HepG2 (cell line): ENCODE measurements around the gene POLA1. TPM values are rescaled to one million over a fixed set of nuclear protein-coding genes. Genes with fewer than 3 reads are reported as not detected.

Experiments used
- ATAC-seq: fragments of 200-7000 bp; cut with Tn5 transposase; 3 replicates; pipeline ENCODE4 v1.9.1; 2020; ENCODE audit warnings: mild to moderate bottlenecking, moderate library complexity
- BruUV-seq: library from RNA; stranded (reverse); fragments of 400-500 nt; replicated peaks from 2 replicates; lab custom pipeline; 2021; lab: Mats Ljungman, UMichigan
- CTCF ChIA-PET: fragments of 300-600 bp; formaldehyde crosslinking; extraction: SDS; loops from one replicate; lab custom pipeline; 2021; ENCODE audit warnings: low total read pairs, inconsistent platforms, low intra/inter-chr PET ratio; lab: Yijun Ruan, JAX
- POLR2A ChIA-PET: fragments of 350-600 bp; sonication (Branson Sonifier 250); formaldehyde crosslinking; loops from one replicate; lab custom pipeline; 2020; ENCODE audit warnings: antibody characterized with exemption, inconsistent platforms; lab: Yijun Ruan, JAX
- DNase-seq: peaks from one replicate; pipeline ENCODE4 v3.0.0-alpha.2; 2015; ENCODE audit warnings: low spot score
- FAIRE-seq: peaks from 3 replicates; lab custom pipeline; 2011; peaks lifted over from hg19 to GRCh38; lab: Jason Lieb, UNC
- H2AFZ ChIP-seq: one replicate; pipeline ENCODE4 v1.6.1; 2011; ENCODE audit warnings: low read length, inconsistent platforms
- H3K27ac ChIP-seq: fragments of 300-600 bp; 3 replicates; pipeline ENCODE4 v1.8.0; 2011; ENCODE audit warnings: mixed run types, mild to moderate bottlenecking, mixed read lengths, low read length, inconsistent platforms; ENCODE audit not compliant: insufficient read depth; ENCODE audit errors: extremely low read length
- H3K27me3 ChIP-seq, 2 experiments: fragments of 200-600 bp in 1 of 2; 2 replicates in 1 of 2; 3 replicates in 1 of 2; pipeline versions ENCODE4 v1.6.0 to v1.8.0; 2011; ENCODE audit warnings: low read length in 2 of 2, mild to moderate bottlenecking in 2 of 2, moderate library complexity in 2 of 2, inconsistent platforms in 1 of 2; ENCODE audit not compliant: insufficient read depth in 2 of 2, control insufficient read depth in 1 of 2
- H3K36me3 ChIP-seq, 2 experiments: fragments of 200-600 bp in 1 of 2; replicated peaks in 1 of 2; 2 replicates in 1 of 2; 3 replicates in 1 of 2; pipeline versions ENCODE4 v1.5.1 to v1.8.0; 2011; ENCODE audit warnings: low read length in 2 of 2, inconsistent platforms in 1 of 2; ENCODE audit not compliant: insufficient read depth in 2 of 2, control insufficient read depth in 1 of 2
- H3K4me1 ChIP-seq: 2 replicates; pipeline ENCODE4 v1.5.1; 2012; ENCODE audit warnings: low read length, inconsistent platforms; ENCODE audit not compliant: insufficient read depth
- H3K4me2 ChIP-seq: 2 replicates; pipeline ENCODE4 v1.6.0; 2011; ENCODE audit warnings: low read depth, low read length, inconsistent platforms
- H3K4me3 ChIP-seq, 3 experiments: fragments of 200-600 bp in 1 of 3; sonication (generic), shearing (Covaris generic) in 1 of 3; replicated peaks in 1 of 3; 2 replicates each; pipeline ENCODE4 v1.5.1; 2011 to 2016; ENCODE audit warnings: low read length in 3 of 3, inconsistent platforms in 2 of 3, low read depth in 2 of 3, mild to moderate bottlenecking in 2 of 3, control low read depth in 1 of 3, mixed read lengths in 1 of 3; ENCODE audit not compliant: insufficient read depth in 1 of 3
- H3K79me2 ChIP-seq: one replicate; pipeline ENCODE4 v1.6.1; 2011; ENCODE audit warnings: low read length, inconsistent platforms; ENCODE audit not compliant: insufficient read depth
- H3K9ac ChIP-seq: 2 replicates; pipeline ENCODE4 v1.6.0; 2011; ENCODE audit warnings: mild to moderate bottlenecking, low read depth, low read length, inconsistent platforms; ENCODE audit not compliant: insufficient read depth
- H3K9me3 ChIP-seq: 2 replicates; pipeline ENCODE4 v1.5.1; 2012; ENCODE audit warnings: mild to moderate bottlenecking, low read length
- H4K20me1 ChIP-seq: 2 replicates; pipeline ENCODE4 v1.6.0; 2011; ENCODE audit warnings: inconsistent platforms, mild to moderate bottlenecking, low read length, moderate library complexity; ENCODE audit not compliant: insufficient read depth
- CENPBD1 ChIP-seq: sonication (generic); formaldehyde crosslinking; IDR thresholded peaks from 2 replicates; pipeline ENCODE4 v1.8.0; 2022; ENCODE audit warnings: missing genetic modification reagents, low read depth, mild to moderate bottlenecking, borderline replicate concordance
- DPF2 ChIP-seq: sonication (generic); formaldehyde crosslinking; IDR thresholded peaks from 2 replicates; pipeline ENCODE4 v1.4.0; 2020; ENCODE audit warnings: mild to moderate bottlenecking, low read depth, missing genetic modification reagents, borderline replicate concordance
- IKZF4 ChIP-seq: sonication (generic); formaldehyde crosslinking; IDR thresholded peaks from 2 replicates; pipeline ENCODE4 v1.5.1; 2020; ENCODE audit warnings: borderline replicate concordance, mild to moderate bottlenecking, low read depth, missing genetic modification reagents; ENCODE audit errors: not compliant biosample characterization
- KDM4B ChIP-seq: sonication (generic); formaldehyde crosslinking; IDR thresholded peaks from 2 replicates; pipeline ENCODE4 v1.4.0; 2020; ENCODE audit warnings: missing genetic modification reagents
- KMT2B ChIP-seq: IDR thresholded peaks from 2 replicates; pipeline ENCODE4 v1.6.1; 2016; ENCODE audit warnings: missing genetic modification reagents, missing compliant biosample characterization
- MED8 ChIP-seq: sonication (generic); formaldehyde crosslinking; IDR thresholded peaks from 2 replicates; pipeline ENCODE4 v1.8.1; 2023; ENCODE audit warnings: mild to moderate bottlenecking, missing genetic modification reagents; ENCODE audit not compliant: insufficient replicate concordance
- RORA ChIP-seq: sonication (generic); formaldehyde crosslinking; IDR thresholded peaks from 2 replicates; pipeline ENCODE4 v1.5.0; 2020; ENCODE audit warnings: mild to moderate bottlenecking, missing genetic modification reagents, moderate library complexity
- SRSF9 ChIP-seq: fragments of 200-400 bp; formaldehyde crosslinking; IDR thresholded peaks from 2 replicates; pipeline ENCODE4 v1.6.1; 2018; ENCODE audit warnings: borderline replicate concordance, mild to moderate bottlenecking, low read depth, low read length; ENCODE audit not compliant: insufficient read depth, poor library complexity, severe bottlenecking
- ZNF224 ChIP-seq: sonication (generic); formaldehyde crosslinking; IDR thresholded peaks from 2 replicates; pipeline ENCODE4 v1.5.0; 2020; ENCODE audit warnings: mild to moderate bottlenecking, missing genetic modification reagents
- ZSCAN9 ChIP-seq: IDR thresholded peaks from 2 replicates; pipeline ENCODE4 v1.6.1; 2016; ENCODE audit warnings: borderline replicate concordance
- WGBS: methylation state at CpG from one replicate; pipeline ENCODE4 v1.1.6; 2017; ENCODE audit warnings: low lambda C conversion rate; 5-methylcytosine and 5-hydroxymethylcytosine counted together
- in situ Hi-C: cut with HindIII; loops from 2 replicates; pipeline ENCODE4 v1.10.0; 2017; ENCODE audit warnings: low pct_unique_long_range_greater_than_20kb; ENCODE audit not compliant: extremely low pct_ligation_motif_present
- intact Hi-C: fragments of 100-400 bp; cut with micrococcal nuclease; formaldehyde crosslinking; loops from one replicate; pipeline ENCODE4 v1.10.0; 2022; ENCODE audit not compliant: unreplicated experiment
- polyA plus RNA-seq, 8 experiments: library from polyadenylated mRNA; depleted of rRNA in 3 of 8; stranded (reverse) in 7 of 8; unstranded in 1 of 8; fragments of >200 nt; fragmentation: Illumina TruSeq in 4 of 8; extraction: Trizol in 4 of 8; gene quantifications; 2 replicates each; pipeline versions ENCODE4 v1.2.1 to v1.2.3, GENCODE V29; 2011 to 2016; ENCODE audit warnings: low read depth in 4 of 8, missing spikeins in 1 of 8, mixed read lengths in 1 of 8; ENCODE audit not compliant: insufficient read depth in 1 of 8
- total RNA-seq, 5 experiments: library from RNA; depleted of rRNA; stranded (reverse); fragments of >200 nt; fragmentation: Illumina TruSeq; extraction: Trizol; gene quantifications; 2 replicates each; pipeline ENCODE4 v1.2.3, GENCODE V29; 2016; ENCODE audit warnings: low read depth in 1 of 5

Gene POLA1
- total and polyA plus RNA-seq, 2 of the 13 experiments (the other 11 are each of a cell fraction or from before 2014, with no cell fraction given): 3.3 to 26.5 TPM

- no peaks in the 10 kb centered on the region for H3K27me3 ChIP-seq
- no peaks in the 10 kb centered on the region for H4K20me1 ChIP-seq
- in situ Hi-C loops (loop anchor here (5.0 kb wide), 2 partner anchors 183 to 303 kb away; no protein-coding TSS in a partner anchor), intact Hi-C loops (loop anchor here (2.0 kb wide), 1 partner anchor 181 kb away; no protein-coding TSS in a partner anchor)
- no peak overlapping the region for H3K4me3 ChIP-seq
- BruUV-seq: no TSS peak
- 93% methylated on average over 4 of the region's 4 CpGs for whole genome bisulfite sequencing
- ChIA-PET POLR2A (no interaction called here), CTCF (interaction anchor here (1.5 kb wide), 1 partner anchor 305 kb away, joined by 5 read pairs; no protein-coding TSS in a partner anchor)
- FAIRE-seq (no peak), ATAC-seq (no peak), DNase-seq (no peak)
- H3K9me3 ChIP-seq: no peaks in the 10 kb centered on the region
- H3K9ac ChIP-seq: no peak overlapping the region
- no peak overlapping the region for H3K4me2 ChIP-seq
- H2AFZ ChIP-seq: no peak overlapping the region
- no peak overlapping the region for H3K27ac ChIP-seq
- H3K36me3 ChIP-seq: 0 out of 5 replicates have a peak, but pooled peaks cover 0 to 6% of the 10 kb centered on the region in 2 experiments
- no peaks in the 10 kb centered on the region for H3K4me1 ChIP-seq
- TF ChIP-seq KDM4B (CRISPR knock-in tag) (no peak), MED8 (no peak), SRSF9 (no peak), DPF2 (no peak), KMT2B (CRISPR knock-in tag) (no peak), CENPBD1 (CRISPR knock-in tag) (no peak), IKZF4 (CRISPR knock-in tag) (no peak), ZNF224 (CRISPR knock-in tag) (no peak), ZSCAN9 (no peak), RORA (CRISPR knock-in tag) (no peak)
- no peaks in the 10 kb centered on the region for H3K79me2 ChIP-seq
Observed at GRCh38 chrX:24839331-24839730, 145.6 kb downstream of the POLA1 start.
